BLaER1 (cell line): Measurements from ENCODE around the gene SBNO1.
"Not testable (repeated sequence)": the region's sequence is repeated elsewhere in the genome, so short reads cannot be mapped to it uniquely, and the experiment has no call there.

Experiments used
- H3K27ac ChIP-seq: shearing (Covaris generic); formaldehyde crosslinking; 2 replicates; pipeline ENCODE4 v1.8.1; 2022
- H3K27me3 ChIP-seq: shearing (Covaris generic); formaldehyde crosslinking; 2 replicates; pipeline ENCODE4 v1.8.1; 2022
- H3K36me3 ChIP-seq: shearing (Covaris generic); formaldehyde crosslinking; 2 replicates; pipeline ENCODE4 v1.8.1; 2022
- H3K4me1 ChIP-seq: shearing (Covaris generic); formaldehyde crosslinking; 2 replicates; pipeline ENCODE4 v1.8.1; 2022
- H3K4me2 ChIP-seq: shearing (Covaris generic); formaldehyde crosslinking; 2 replicates; pipeline ENCODE4 v1.8.1; 2022
- H3K4me3 ChIP-seq: shearing (Covaris generic); formaldehyde crosslinking; 2 replicates; pipeline ENCODE4 v1.8.1; 2022
- H3K9ac ChIP-seq: shearing (Covaris generic); formaldehyde crosslinking; 2 replicates; pipeline ENCODE4 v1.8.1; 2022
- H3K9me3 ChIP-seq: shearing (Covaris generic); formaldehyde crosslinking; 2 replicates; pipeline ENCODE4 v1.8.1; 2022
- H4K20me1 ChIP-seq: shearing (Covaris generic); formaldehyde crosslinking; 2 replicates; pipeline ENCODE4 v1.8.1; 2022
- Cebpa-rat ChIP-seq: shearing (Covaris generic); IDR thresholded peaks from 2 replicates; pipeline ENCODE4 v1.8.1; 2022

Gene SBNO1

DNA sequence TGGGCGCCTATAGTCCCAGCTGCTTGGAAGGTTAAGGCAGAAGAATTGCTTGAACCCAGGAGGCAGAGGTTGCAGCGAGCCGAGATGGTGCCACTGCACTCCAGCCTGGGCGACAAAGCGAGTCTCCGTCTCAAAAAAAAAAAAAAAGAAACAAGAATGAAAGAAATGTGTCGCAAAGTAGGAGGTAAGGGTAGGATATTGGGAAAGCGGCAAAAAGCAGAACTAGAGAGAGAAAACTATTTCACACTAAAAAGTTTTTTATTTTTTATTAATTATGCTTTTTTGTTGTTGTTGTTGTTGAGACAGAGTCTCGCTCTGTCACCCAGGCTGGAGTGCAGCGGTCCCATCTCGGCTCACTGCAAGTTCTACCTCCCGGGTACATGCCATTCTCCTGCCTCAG is 17.7 kb downstream of the SBNO1 start:
- no peak overlapping the region for H3K9ac ChIP-seq
- peaks cover 98% of the 10 kb centered on the region for H4K20me1 ChIP-seq
- H3K9me3 ChIP-seq: no peaks in the 10 kb centered on the region
- H3K4me3 ChIP-seq: no peak overlapping the region
- no peak overlapping the region for H3K27ac ChIP-seq
- H3K36me3 ChIP-seq: peaks cover 89% of the 10 kb centered on the region
- H3K27me3 ChIP-seq: no peaks in the 10 kb centered on the region
- TF ChIP-seq Cebpa-rat: no peak
- no peak overlapping the region for H3K4me2 ChIP-seq
- H3K4me1 ChIP-seq: no peaks in the 10 kb centered on the region

DNA sequence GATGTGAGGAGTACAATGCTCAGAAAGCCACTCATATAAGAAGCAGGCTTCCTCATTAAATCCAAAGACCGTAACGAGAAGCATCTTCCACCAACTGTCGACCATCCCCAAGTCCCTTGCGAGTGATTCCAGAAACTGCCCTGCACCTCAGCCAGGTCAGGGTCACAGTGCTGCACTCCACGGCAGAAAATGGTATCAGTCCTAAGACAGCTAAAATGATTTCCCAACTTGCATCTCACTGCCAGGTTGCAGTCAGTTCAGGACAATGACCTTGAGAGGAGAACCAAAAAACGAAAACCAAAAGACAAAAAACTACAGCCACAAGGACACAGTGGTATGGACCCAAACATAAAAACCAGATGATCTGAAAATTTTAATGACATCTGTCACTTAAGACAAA is 20.6 kb downstream of the SBNO1 start:
- Histone ChIP-seq H3K4me3 (no peak overlapping the region), H3K4me1 (no peaks in the 10 kb centered on the region)

DNA sequence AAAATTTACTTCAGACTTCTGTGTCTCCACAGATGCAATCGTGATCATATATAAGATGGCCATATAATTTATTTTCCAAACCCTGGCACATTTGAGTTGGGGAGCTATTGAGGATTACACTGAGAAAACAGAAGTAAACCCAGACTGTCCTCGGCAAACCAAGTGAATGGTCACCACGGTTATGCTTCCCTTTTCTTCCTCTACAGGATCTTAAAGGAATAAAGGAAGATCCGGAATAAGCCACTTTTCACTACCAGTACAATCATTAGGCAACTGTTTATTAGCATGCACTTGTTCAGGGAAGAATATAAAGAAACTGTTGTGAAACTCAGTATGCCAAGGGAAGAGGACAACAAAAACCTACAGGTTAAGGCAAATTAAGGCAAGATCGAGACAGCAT is 27.6 kb downstream of the SBNO1 start:
- Histone ChIP-seq H3K27ac (no peak overlapping the region), H3K36me3 (peaks cover 97% of the 10 kb centered on the region), H3K4me3 (no peak overlapping the region), H3K9ac (no peak overlapping the region), H4K20me1 (peaks cover 76% of the 10 kb centered on the region), H3K9me3 (no peaks in the 10 kb centered on the region), H3K4me1 (no peaks in the 10 kb centered on the region), H3K4me2 (no peak overlapping the region), H3K27me3 (no peaks in the 10 kb centered on the region)
- no peak for TF ChIP-seq Cebpa-rat

More for the DNA sequence above, 20.6 kb downstream of the SBNO1 start:
- TF ChIP-seq Cebpa-rat: no peak
- H4K20me1 ChIP-seq: peaks cover 97% of the 10 kb centered on the region
- peaks cover 100% of the 10 kb centered on the region for H3K36me3 ChIP-seq
- H3K9me3 ChIP-seq: no peaks in the 10 kb centered on the region
- no peak overlapping the region for H3K4me2 ChIP-seq
- no peaks in the 10 kb centered on the region for H3K27me3 ChIP-seq
- H3K27ac ChIP-seq: no peak overlapping the region
- H3K9ac ChIP-seq: no peak overlapping the region

DNA sequence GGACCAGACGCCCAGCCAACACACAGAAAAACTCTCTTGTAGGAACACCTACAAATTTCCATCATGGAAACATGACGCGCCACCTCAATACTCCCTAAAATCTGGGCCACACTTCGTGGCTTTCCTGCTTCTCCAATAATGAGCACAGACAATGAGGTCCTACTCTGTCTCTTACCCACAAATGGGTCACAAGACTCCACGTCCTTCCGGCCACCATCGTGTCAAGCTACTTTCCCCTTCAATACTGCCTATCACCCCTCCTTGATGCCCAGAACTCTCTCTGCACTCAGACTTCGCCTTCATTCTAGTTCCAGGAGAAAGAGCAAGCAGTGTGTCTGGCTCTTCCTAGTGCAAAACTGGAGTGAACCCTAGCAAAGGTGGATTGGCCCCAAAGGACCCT is 28.1 kb downstream of the SBNO1 start:
- no peak for TF ChIP-seq Cebpa-rat
- H3K36me3 ChIP-seq: peaks cover 97% of the 10 kb centered on the region

DNA sequence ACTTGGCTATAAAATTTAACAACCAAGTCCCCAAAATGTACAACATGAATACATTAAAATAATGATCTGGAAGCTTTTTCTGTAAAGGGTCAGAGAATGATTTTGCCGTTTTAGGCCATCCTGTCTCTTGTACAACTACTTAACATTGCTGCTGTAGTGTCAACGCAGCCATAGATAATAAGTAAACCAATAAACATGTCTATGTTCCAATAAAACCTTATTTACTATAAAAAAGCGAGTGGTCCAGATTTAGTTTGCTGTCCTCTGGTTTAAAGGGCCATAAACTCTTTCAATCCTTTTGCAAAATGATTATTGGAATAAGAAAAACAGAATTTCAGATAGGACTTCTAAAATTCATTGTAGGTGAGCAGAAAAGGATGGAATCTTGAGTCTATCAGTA is 29.2 kb downstream of the SBNO1 start:
- no peak overlapping the region for H3K4me2 ChIP-seq
- no peak overlapping the region for H3K27ac ChIP-seq
- no peak overlapping the region for H3K9ac ChIP-seq
- H3K36me3 ChIP-seq: peaks cover 97% of the 10 kb centered on the region
- H3K4me1 ChIP-seq: no peaks in the 10 kb centered on the region
- peaks cover 68% of the 10 kb centered on the region for H4K20me1 ChIP-seq
- H3K9me3 ChIP-seq: no peaks in the 10 kb centered on the region
- no peaks in the 10 kb centered on the region for H3K27me3 ChIP-seq
- no peak overlapping the region for H3K4me3 ChIP-seq
- no peak for TF ChIP-seq Cebpa-rat

More for the DNA sequence above, 28.1 kb downstream of the SBNO1 start:
- no peak overlapping the region for H3K9ac ChIP-seq
- no peaks in the 10 kb centered on the region for H3K9me3 ChIP-seq
- no peak overlapping the region for H3K27ac ChIP-seq
- H3K27me3 ChIP-seq: no peaks in the 10 kb centered on the region
- H3K4me2 ChIP-seq: no peak overlapping the region
- H3K4me1 ChIP-seq: no peaks in the 10 kb centered on the region
- no peak overlapping the region for H3K4me3 ChIP-seq
- H4K20me1 ChIP-seq: peaks cover 71% of the 10 kb centered on the region

DNA sequence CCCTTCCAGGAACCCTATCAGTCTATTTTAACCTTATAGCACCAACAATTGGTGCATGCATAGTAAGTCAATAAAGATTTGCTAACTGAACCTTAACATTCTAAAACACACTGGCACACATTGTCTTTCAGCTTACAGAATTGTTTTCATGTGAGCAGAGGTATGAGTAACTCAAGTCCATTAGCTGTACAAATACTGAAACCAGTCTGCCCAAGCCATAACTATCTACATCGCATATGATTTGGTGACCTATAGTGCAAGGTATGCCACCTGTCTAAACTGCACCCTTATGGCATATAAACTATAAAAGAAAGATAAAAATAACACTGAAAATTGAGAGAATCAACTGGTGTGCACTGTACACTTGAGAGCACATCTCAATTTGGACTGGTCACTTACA is 34.8 kb downstream of the SBNO1 start:
- Histone ChIP-seq H3K4me1 (no peaks in the 10 kb centered on the region), H3K4me3 (no peak overlapping the region), H3K27me3 (no peaks in the 10 kb centered on the region), H3K9ac (no peak overlapping the region), H4K20me1 (peaks cover 41% of the 10 kb centered on the region), H3K9me3 (no peaks in the 10 kb centered on the region), H3K4me2 (no peak overlapping the region), H3K36me3 (peaks cover 100% of the 10 kb centered on the region), H3K27ac (no peak overlapping the region)
- TF ChIP-seq Cebpa-rat: no peak

DNA sequence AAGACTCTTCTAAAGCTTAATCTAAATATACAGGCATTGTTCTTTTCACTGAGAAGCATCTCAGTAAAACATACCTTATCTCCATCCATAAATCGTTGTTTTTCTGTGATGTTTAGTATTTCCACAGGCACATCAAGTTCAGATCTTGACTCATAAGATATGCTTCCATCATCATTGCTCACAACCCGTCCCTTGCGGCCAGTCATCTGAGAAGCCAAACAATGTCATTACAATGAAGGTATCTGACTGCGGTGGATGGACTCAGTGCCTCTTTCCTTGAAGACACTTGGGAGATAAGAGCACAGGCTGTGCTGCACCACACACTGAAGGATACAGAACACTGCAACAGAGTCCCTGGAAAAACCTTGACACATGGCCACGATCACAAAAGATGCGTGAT is 44.8 kb downstream of the SBNO1 start:
- H3K4me2 ChIP-seq: no peak overlapping the region
- TF ChIP-seq Cebpa-rat: no peak
- no peak overlapping the region for H3K9ac ChIP-seq
- H3K36me3 ChIP-seq: peaks cover 100% of the 10 kb centered on the region
- H3K9me3 ChIP-seq: no peaks in the 10 kb centered on the region
- H3K27me3 ChIP-seq: no peaks in the 10 kb centered on the region
- no peak overlapping the region for H3K27ac ChIP-seq
- H3K4me1 ChIP-seq: no peaks in the 10 kb centered on the region
- H4K20me1 ChIP-seq: peaks cover 32% of the 10 kb centered on the region
- H3K4me3 ChIP-seq: no peak overlapping the region

DNA sequence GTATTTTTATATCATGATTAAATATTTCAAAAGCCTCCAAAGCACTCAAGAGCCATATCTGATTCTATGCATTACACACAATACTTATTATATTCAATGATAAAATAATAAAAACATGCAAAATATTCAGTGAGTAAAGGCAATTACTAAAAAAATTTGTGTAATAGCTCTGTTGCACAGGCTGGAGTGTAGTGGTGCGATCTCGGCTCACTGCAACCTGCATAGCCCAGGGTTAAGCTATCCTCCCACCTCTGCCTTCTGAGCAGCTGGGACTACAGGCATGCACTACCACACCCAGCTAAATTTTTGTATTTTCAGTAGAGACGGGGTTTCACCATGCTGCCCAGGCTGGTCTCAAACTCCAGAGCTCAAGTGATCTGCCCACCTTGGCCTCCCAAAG is 45.4 kb downstream of the SBNO1 start:
- Histone ChIP-seq H3K27ac (no peak overlapping the region), H3K9me3 (no peaks in the 10 kb centered on the region), H3K9ac (no peak overlapping the region), H3K4me2 (no peak overlapping the region), H4K20me1 (peaks cover 28% of the 10 kb centered on the region), H3K4me1 (no peaks in the 10 kb centered on the region), H3K27me3 (no peaks in the 10 kb centered on the region), H3K36me3 (peaks cover 100% of the 10 kb centered on the region), H3K4me3 (no peak overlapping the region)
- no peak for TF ChIP-seq Cebpa-rat

DNA sequence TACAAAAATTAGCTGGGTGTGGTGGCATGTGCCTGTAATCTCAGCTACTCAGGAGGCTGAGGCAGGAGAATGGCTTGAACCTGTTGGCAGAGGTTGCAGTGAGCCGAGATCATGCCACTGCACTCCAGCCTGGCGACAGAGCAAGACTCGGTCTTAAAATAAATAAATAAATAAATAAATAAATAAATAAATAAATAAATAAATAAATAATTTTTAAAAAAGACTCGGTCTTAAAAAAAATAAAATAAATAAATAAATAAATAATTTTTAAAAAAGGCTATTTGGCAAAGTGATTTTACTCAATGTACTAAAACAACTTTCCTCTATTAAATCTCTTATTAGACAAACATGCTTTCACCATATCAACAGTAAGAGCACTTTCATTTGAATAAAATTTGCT is 51.6 kb downstream of the SBNO1 start:
- H3K27ac ChIP-seq, H3K4me1 ChIP-seq, H3K9ac ChIP-seq, H3K27me3 ChIP-seq, H3K4me2 ChIP-seq, H3K9me3 ChIP-seq, H3K4me3 ChIP-seq: not testable (repeated sequence)
- Histone ChIP-seq H4K20me1 (0 out of 2 replicates have a peak, but pooled peaks cover 27% of the 10 kb centered on the region), H3K36me3 (peaks cover 98% of the 10 kb centered on the region)

DNA sequence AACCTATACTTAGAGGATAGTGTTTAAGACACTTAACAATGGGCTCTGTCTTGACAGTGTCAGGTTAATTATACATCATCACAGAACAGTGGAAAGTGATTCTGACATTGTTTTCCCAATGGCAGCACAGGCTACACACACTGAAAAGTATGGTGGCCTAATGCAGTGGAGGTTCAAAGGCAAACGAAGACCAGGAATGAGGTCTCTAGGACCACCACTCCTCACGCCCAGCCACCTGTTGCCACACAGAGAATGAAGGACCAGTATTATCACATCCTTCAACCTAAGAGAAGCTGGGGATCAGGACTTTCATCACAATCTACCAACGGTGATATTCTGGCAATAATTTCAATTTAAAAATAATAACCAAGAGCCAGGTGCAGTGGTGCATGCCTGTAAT is 58.4 kb downstream of the SBNO1 start:
- no peak overlapping the region for H3K9ac ChIP-seq
- H3K4me3 ChIP-seq: no peak overlapping the region
- TF ChIP-seq Cebpa-rat: no peak
- H3K36me3 ChIP-seq: peaks cover 100% of the 10 kb centered on the region
- H3K27ac ChIP-seq: no peak overlapping the region
- H3K4me2 ChIP-seq: no peak overlapping the region
- H3K4me1 ChIP-seq: no peaks in the 10 kb centered on the region
- H4K20me1 ChIP-seq: no peaks in the 10 kb centered on the region
- no peaks in the 10 kb centered on the region for H3K9me3 ChIP-seq
- H3K27me3 ChIP-seq: no peaks in the 10 kb centered on the region

DNA sequence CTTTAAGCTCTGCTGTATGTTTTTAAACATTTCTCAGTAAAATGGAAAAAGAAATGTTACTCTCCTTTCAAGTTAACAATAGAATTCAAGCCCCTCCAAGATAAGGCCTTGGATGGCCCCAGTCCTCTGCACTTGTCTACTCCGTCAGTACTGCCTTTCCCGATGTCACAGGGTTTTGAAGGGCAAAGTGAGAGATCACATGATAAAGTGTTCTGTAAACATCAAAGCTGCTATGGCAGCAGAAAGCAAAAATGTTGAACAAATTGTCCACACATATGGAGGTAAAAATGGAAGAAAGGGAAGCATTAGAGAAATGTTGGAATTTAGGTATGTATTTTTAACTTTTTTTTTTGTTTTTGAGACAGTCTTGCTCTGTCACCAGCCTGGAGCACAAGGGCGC is 59.5 kb downstream of the SBNO1 start:
- no peaks in the 10 kb centered on the region for H3K4me1 ChIP-seq
- no peaks in the 10 kb centered on the region for H3K27me3 ChIP-seq
- no peaks in the 10 kb centered on the region for H3K9me3 ChIP-seq
- H3K4me2 ChIP-seq: no peak overlapping the region
- no peak overlapping the region for H3K9ac ChIP-seq
- peaks cover 100% of the 10 kb centered on the region for H3K36me3 ChIP-seq
- H3K4me3 ChIP-seq: no peak overlapping the region
- H4K20me1 ChIP-seq: no peaks in the 10 kb centered on the region
- TF ChIP-seq Cebpa-rat: no peak
- no peak overlapping the region for H3K27ac ChIP-seq
